Measurements from ENCODE around the gene MBNL1. TPM values are rescaled to one million over a fixed set of nuclear protein-coding genes. Genes with fewer than 3 reads are reported as not detected.
A peak's percentile ranks its signal among the peaks of the same experiment; 100 is the strongest.
"Not testable (repeated sequence)": the region's sequence is repeated elsewhere in the genome, so short reads cannot be mapped to it uniquely, and the experiment has no call there.

MBNL1 gene
- total RNA-seq, 8 experiments from 2014 or later = 17.3 to 294 (median 44.8) TPM

- ATAC-seq (replicated peaks in 6 of 8) = peak; percentile 56 to 89 (median 78)
- WGBS, 10 experiments = 17 to 100% (median 83%) methylated on average over 2 to 3 of the region's 3 CpGs; no CpG with 5 or more reads in 3 of the 10 experiments
- Histone ChIP-seq H3K4me1 (replicated peaks in 1 of 2) (peaks cover 16 to 22% of the 10 kb centered on the region in 2 donors), H3K4me3 (no peak overlapping the region), H3K27ac (no peak overlapping the region)
- in situ Hi-C loops (cut with MboI; ENCODE audit: low pct_unique_long_range_greater_than_20kb in 2 of 9, low sequenced_read_pairs in 9 of 9, unreplicated experiment in 9 of 9) = no loop called here
These were observed 137.4 kb downstream of the MBNL1 start for GRCh38 chr3:152405915-152406802.

- in situ Hi-C loops (cut with MboI; ENCODE audit: low pct_unique_long_range_greater_than_20kb in 2 of 9, low sequenced_read_pairs in 9 of 9, unreplicated experiment in 9 of 9) = no loop called here
- Histone ChIP-seq H3K4me1 (replicated peaks in 1 of 2) (no peaks in the 10 kb centered on the region), H3K4me3 (no peak overlapping the region), H3K27ac (no peak overlapping the region)
- 54 to 100% (median 85%) methylated on average over 1 to 2 of the region's 2 CpGs; no CpG with 5 or more reads in 1 of the 10 experiments for WGBS, 10 experiments
- peak in 3 of 8 experiments; percentile 23 to 74 (median 48) for ATAC-seq (replicated peaks in 6 of 8)
These were observed 144.5 kb downstream of the MBNL1 start for GRCh38 chr3:152413240-152413639.

- in situ Hi-C loops (cut with MboI; ENCODE audit: low pct_unique_long_range_greater_than_20kb in 2 of 9, low sequenced_read_pairs in 9 of 9, unreplicated experiment in 9 of 9) = no loop called here
- no peak overlapping the region for H3K27ac ChIP-seq
- H3K4me3 ChIP-seq = no peak overlapping the region
- 100% methylated on average over 1 of the region's 1 CpG; no CpG with 5 or more reads in 5 of the 10 experiments for WGBS, 10 experiments
- no peaks in the 10 kb centered on the region for H3K4me1 ChIP-seq (replicated peaks in 1 of 2)
- peak in 2 of 8 experiments; percentile 52 to 62 for ATAC-seq (replicated peaks in 6 of 8)
These were observed 148.3 kb downstream of the MBNL1 start for GRCh38 chr3:152416808-152417580.

- Histone ChIP-seq H3K4me3 (no peak overlapping the region), H3K4me1 (replicated peaks in 1 of 2) (no peaks in the 10 kb centered on the region), H3K27ac (no peak overlapping the region)
- in situ Hi-C loops (cut with MboI; ENCODE audit: low pct_unique_long_range_greater_than_20kb in 2 of 9, low sequenced_read_pairs in 9 of 9, unreplicated experiment in 9 of 9) = no loop called here
- ATAC-seq (replicated peaks in 6 of 8) = no peak
- WGBS, 10 experiments = 89 to 100% (median 96%) methylated on average over 1 to 6 of the region's 7 CpGs; no CpG with 5 or more reads in 4 of the 10 experiments
These were observed 151.0 kb downstream of the MBNL1 start for GRCh38 chr3:152419748-152420147.

GRCh38 chr3:152421162-152421561 lies 152.4 kb downstream of the MBNL1 start:
- no peak overlapping the region for H3K27ac ChIP-seq
- no peak overlapping the region for H3K4me3 ChIP-seq
- 93 to 100% (median 100%) methylated on average over 1 to 6 of the region's 6 CpGs; no CpG with 5 or more reads in 1 of the 10 experiments for WGBS, 10 experiments
- in situ Hi-C loops (cut with MboI; ENCODE audit: low pct_unique_long_range_greater_than_20kb in 2 of 9, low sequenced_read_pairs in 9 of 9, unreplicated experiment in 9 of 9) = no loop called here
- H3K4me1 ChIP-seq (replicated peaks in 1 of 2) = no peaks in the 10 kb centered on the region
- no peak for ATAC-seq (replicated peaks in 6 of 8)

GRCh38 chr3:152426393-152426792 lies 157.7 kb downstream of the MBNL1 start:
- Histone ChIP-seq H3K4me1 (replicated peaks in 1 of 2) (no peaks in the 10 kb centered on the region), H3K4me3 (no peak overlapping the region), H3K27ac (no peak overlapping the region)
- ATAC-seq (replicated peaks in 6 of 8) = no peak
- in situ Hi-C loops (cut with MboI; ENCODE audit: low pct_unique_long_range_greater_than_20kb in 2 of 9, low sequenced_read_pairs in 9 of 9, unreplicated experiment in 9 of 9) = loop anchor here in 1 of 9 experiments (25.0 kb wide), 1 partner anchor 364 kb away; no protein-coding TSS in a partner anchor

GRCh38 chr3:152428577-152428976 lies 159.8 kb downstream of the MBNL1 start:
- Histone ChIP-seq H3K4me3 (no peak overlapping the region), H3K27ac (no peak overlapping the region), H3K4me1 (replicated peaks in 1 of 2) (no peaks in the 10 kb centered on the region)
- WGBS, 10 experiments = 83 to 100% (median 98%) methylated on average over 2 to 3 of the region's 3 CpGs; no CpG with 5 or more reads in 4 of the 10 experiments
- in situ Hi-C loops (cut with MboI; ENCODE audit: low pct_unique_long_range_greater_than_20kb in 2 of 9, low sequenced_read_pairs in 9 of 9, unreplicated experiment in 9 of 9) = loop anchor here in 1 of 9 experiments (25.0 kb wide), 1 partner anchor 366 kb away; no protein-coding TSS in a partner anchor
- no peak for ATAC-seq (replicated peaks in 6 of 8)

GRCh38 chr3:152430223-152431002 lies 161.7 kb downstream of the MBNL1 start:
- ATAC-seq (replicated peaks in 6 of 8) = peak in 2 of 8 experiments; percentile 8 to 49
- Histone ChIP-seq H3K4me3 (no peak overlapping the region), H3K27ac (no peak overlapping the region), H3K4me1 (replicated peaks in 1 of 2) (no peaks in the 10 kb centered on the region)
- WGBS, 10 experiments = 83 to 100% (median 88%) methylated on average over 1 to 2 of the region's 2 CpGs; no CpG with 5 or more reads in 4 of the 10 experiments
- in situ Hi-C loops (cut with MboI; ENCODE audit: low pct_unique_long_range_greater_than_20kb in 2 of 9, low sequenced_read_pairs in 9 of 9, unreplicated experiment in 9 of 9) = loop anchor here in 1 of 9 experiments (25.0 kb wide), 1 partner anchor 368 kb away; no protein-coding TSS in a partner anchor

- Histone ChIP-seq H3K4me1 (replicated peaks in 1 of 2) (peaks cover 0 to 2% of the 10 kb centered on the region in 2 donors), H3K27ac (no peak overlapping the region), H3K4me3 (no peak overlapping the region)
- ATAC-seq (replicated peaks in 6 of 8) = no peak
- WGBS, 10 experiments = 83 to 100% (median 100%) methylated on average over 1 to 2 of the region's 2 CpGs; no CpG with 5 or more reads in 1 of the 10 experiments
- in situ Hi-C loops (cut with MboI; ENCODE audit: low pct_unique_long_range_greater_than_20kb in 2 of 9, low sequenced_read_pairs in 9 of 9, unreplicated experiment in 9 of 9) = loop anchor here in 1 of 9 experiments (25.0 kb wide), 1 partner anchor 372 kb away; no protein-coding TSS in a partner anchor
These were observed 165.4 kb downstream of the MBNL1 start for GRCh38 chr3:152434142-152434541.

GRCh38 chr3:152435210-152435609 lies 166.5 kb downstream of the MBNL1 start:
- H3K4me1 ChIP-seq (replicated peaks in 1 of 2); H3K27ac ChIP-seq; ATAC-seq (replicated peaks in 6 of 8): not testable (repeated sequence)

GRCh38 chr3:152436707-152437590 lies 168.2 kb downstream of the MBNL1 start:
- H3K4me1 ChIP-seq (replicated peaks in 1 of 2) = peaks cover 0 to 2% of the 10 kb centered on the region in 2 donors
- no peak overlapping the region for H3K27ac ChIP-seq
- in situ Hi-C loops (cut with MboI; ENCODE audit: low pct_unique_long_range_greater_than_20kb in 2 of 9, low sequenced_read_pairs in 9 of 9, unreplicated experiment in 9 of 9) = loop anchor here in 1 of 9 experiments (25.0 kb wide), 1 partner anchor 375 kb away; no protein-coding TSS in a partner anchor
- WGBS, 10 experiments = 55 to 89% (median 66%) methylated on average over 5 to 7 of the region's 7 CpGs
- peak in 2 of 8 experiments; percentile 45 to 51 for ATAC-seq (replicated peaks in 6 of 8)
- no peak overlapping the region for H3K4me3 ChIP-seq

More at GRCh38 chr3:152435210-152435609, 166.5 kb downstream of the MBNL1 start:
- not testable (repeated sequence) for H3K4me3 ChIP-seq
- in situ Hi-C loops (cut with MboI; ENCODE audit: low pct_unique_long_range_greater_than_20kb in 2 of 9, low sequenced_read_pairs in 9 of 9, unreplicated experiment in 9 of 9) = loop anchor here in 1 of 9 experiments (25.0 kb wide), 1 partner anchor 373 kb away; no protein-coding TSS in a partner anchor
